Mesendoderm (in vitro differentiated cells): ENCODE data around the gene EPHA8. TPM values are rescaled to one million over a fixed set of nuclear protein-coding genes. Genes with fewer than 3 reads are reported as not detected.

ENCODE experiments used
- DNase-seq: peaks from one replicate; pipeline ENCODE4 v3.0.0; 2013
- H2AK5ac ChIP-seq: 2 replicates; pipeline ENCODE4 v1.6.1; 2013; ENCODE audit warnings: low read length, inconsistent platforms
- H2BK120ac ChIP-seq: 2 replicates; pipeline ENCODE4 v1.6.1; 2013; ENCODE audit warnings: low read depth, mild to moderate bottlenecking, low read length, moderate library complexity, mixed read lengths
- H2BK15ac ChIP-seq: replicated peaks from 2 replicates; pipeline ENCODE4 v1.6.1; 2013; ENCODE audit warnings: low read depth, mild to moderate bottlenecking, moderate library complexity
- H2BK5ac ChIP-seq: 2 replicates; pipeline ENCODE4 v1.6.1; 2013; ENCODE audit warnings: low read length, inconsistent platforms
- H3K18ac ChIP-seq: 2 replicates; pipeline ENCODE4 v1.6.1; 2013; ENCODE audit warnings: mild to moderate bottlenecking, low read length, mixed read lengths
- H3K23ac ChIP-seq: one replicate; pipeline ENCODE4 v1.6.1; 2013; ENCODE audit warnings: low read length
- H3K27ac ChIP-seq: 2 replicates; pipeline ENCODE4 v1.5.1; 2013; ENCODE audit warnings: low read depth, mild to moderate bottlenecking, inconsistent platforms, low read length, moderate library complexity
- H3K27me3 ChIP-seq: 2 replicates; pipeline ENCODE4 v1.6.1; 2013; ENCODE audit warnings: low read length, control low read depth, mild to moderate bottlenecking, inconsistent platforms; ENCODE audit not compliant: insufficient read depth, poor library complexity
- H3K36me3 ChIP-seq: 2 replicates; pipeline ENCODE4 v1.6.1; 2013; ENCODE audit warnings: low read length, inconsistent platforms; ENCODE audit not compliant: control insufficient read depth, insufficient read depth
- H3K4ac ChIP-seq: one replicate; pipeline ENCODE4 v1.6.1; 2013; ENCODE audit warnings: low read depth, mild to moderate bottlenecking, low read length, moderate library complexity
- H3K4me1 ChIP-seq: 2 replicates; pipeline ENCODE4 v1.6.1; 2013; ENCODE audit warnings: low read depth, low read length, inconsistent platforms; ENCODE audit not compliant: control insufficient read depth
- H3K4me2 ChIP-seq: 2 replicates; pipeline ENCODE4 v1.6.1; 2013; ENCODE audit warnings: low read length
- H3K4me3 ChIP-seq: 2 replicates; pipeline ENCODE4 v1.5.1; 2013; ENCODE audit warnings: mild to moderate bottlenecking, low read length
- H3K56ac ChIP-seq: one replicate; pipeline ENCODE4 v1.6.1; 2013; ENCODE audit warnings: low read length
- H3K79me1 ChIP-seq: 2 replicates; pipeline ENCODE4 v1.6.1; 2013; ENCODE audit warnings: low read length, inconsistent platforms
- H3K79me2 ChIP-seq: 2 replicates; pipeline ENCODE4 v1.6.1; 2013; ENCODE audit warnings: mild to moderate bottlenecking, low read length; ENCODE audit not compliant: control insufficient read depth, insufficient read depth
- H3K9ac ChIP-seq: 2 replicates; pipeline ENCODE4 v1.6.1; 2013; ENCODE audit warnings: low read length, inconsistent platforms
- H4K5ac ChIP-seq: one replicate; pipeline ENCODE4 v1.6.1; 2013; ENCODE audit warnings: low read length
- H4K8ac ChIP-seq: one replicate; pipeline ENCODE4 v1.6.1; 2013; ENCODE audit warnings: low read depth, mild to moderate bottlenecking, control low read depth, low read length, moderate library complexity
- WGBS: extraction: QIAGEN DNeasy Blood & Tissue Kit; methylation state at CpG from one replicate; pipeline ENCODE4 v1.1.7; 2013; ENCODE audit warnings: low lambda C conversion rate, missing lambda C conversion rate; ENCODE audit not compliant: insufficient coverage; ENCODE audit errors: extremely low coverage; 5-methylcytosine and 5-hydroxymethylcytosine counted together
- polyA plus RNA-seq, 2 experiments: library from polyadenylated mRNA; stranded (reverse); fragments of 200-250 nt; gene quantifications; one replicate each; pipeline ENCODE4 v1.2.3, GENCODE V29; 2013

Gene EPHA8
- 1.3 TPM for polyA plus RNA-seq (2013, experiment 1 of 2)
- polyA plus RNA-seq (2013, experiment 2 of 2) = 1.7 TPM

GRCh38 chr1:22562584-22563583 lies at the start of gene EPHA8:
Gene EPHA8 (plus strand): TSS chr1:22563489. CDS start chr1:22563636, 147 bp downstream.
- H3K4me3 ChIP-seq = peak within 1 kb of the TSS; percentile 29
- H2AK5ac ChIP-seq = no peak within 1 kb of the TSS
- no peak for DNase-seq

GRCh38 chr1:22516906-22517571 lies 46.2 kb upstream of the EPHA8 start:
- no peaks in the 10 kb centered on the region for H3K79me2 ChIP-seq
- WGBS = no CpG with 5 or more reads among the region's 16 CpGs
- no peak overlapping the region for H4K8ac ChIP-seq
- no peak for DNase-seq
- H3K4me1 ChIP-seq = no peaks in the 10 kb centered on the region
- no peak overlapping the region for H3K9ac ChIP-seq
- H2BK120ac ChIP-seq = no peak overlapping the region
- no peak overlapping the region for H3K4me3 ChIP-seq
- peaks cover 9% of the 10 kb centered on the region for H3K36me3 ChIP-seq
- H3K18ac ChIP-seq = no peak overlapping the region
- H3K27ac ChIP-seq = no peak overlapping the region
- no peak overlapping the region for H3K4ac ChIP-seq
- no peak overlapping the region for H3K23ac ChIP-seq
- H3K4me2 ChIP-seq = no peak overlapping the region
- no peak overlapping the region for H4K5ac ChIP-seq
- H3K27me3 ChIP-seq = no peaks in the 10 kb centered on the region
- no peak overlapping the region for H2AK5ac ChIP-seq
- no peak overlapping the region for H2BK5ac ChIP-seq
- H2BK15ac ChIP-seq = no peak overlapping the region
- H3K79me1 ChIP-seq = no peaks in the 10 kb centered on the region
- H3K56ac ChIP-seq = no peak overlapping the region

More at GRCh38 chr1:22562584-22563583, at the start of gene EPHA8:
- Histone ChIP-seq H3K36me3 (no peaks in the 10 kb centered on the region), H2BK120ac (no peak within 1 kb of the TSS), H3K18ac (no peak within 1 kb of the TSS), H2BK15ac (no peak within 1 kb of the TSS), H3K4ac (no peak within 1 kb of the TSS), H3K79me2 (no peaks in the 10 kb centered on the region), H3K27ac (no peak within 1 kb of the TSS), H3K27me3 (peaks cover 17% of the 10 kb centered on the region), H3K56ac (peak within 1 kb of the TSS; percentile 84), H3K23ac (no peak within 1 kb of the TSS), H3K4me1 (no peaks in the 10 kb centered on the region), H3K9ac (peak within 1 kb of the TSS; percentile 56), H3K79me1 (no peaks in the 10 kb centered on the region), H3K4me2 (peak within 1 kb of the TSS; percentile 84), H4K8ac (no peak within 1 kb of the TSS), H4K5ac (no peak within 1 kb of the TSS), H2BK5ac (no peak within 1 kb of the TSS)
- no CpG with 5 or more reads among the region's 81 CpGs for WGBS

GRCh38 chr1:22517956-22518355 lies 45.3 kb upstream of the EPHA8 start:
- H2AK5ac ChIP-seq = no peak overlapping the region
- no peak overlapping the region for H3K56ac ChIP-seq
- H3K27me3 ChIP-seq = no peaks in the 10 kb centered on the region
- no peak overlapping the region for H4K8ac ChIP-seq
- no peak overlapping the region for H3K18ac ChIP-seq
- H3K9ac ChIP-seq = no peak overlapping the region
- H3K4ac ChIP-seq = no peak overlapping the region
- no peak overlapping the region for H3K27ac ChIP-seq
- no CpG with 5 or more reads among the region's 7 CpGs for WGBS
- DNase-seq = no peak
- no peak overlapping the region for H2BK15ac ChIP-seq
- no peak overlapping the region for H3K23ac ChIP-seq
- H2BK120ac ChIP-seq = no peak overlapping the region
- no peaks in the 10 kb centered on the region for H3K79me2 ChIP-seq
- H3K4me3 ChIP-seq = no peak overlapping the region
- peaks cover 5% of the 10 kb centered on the region for H3K36me3 ChIP-seq
- no peak overlapping the region for H4K5ac ChIP-seq
- no peaks in the 10 kb centered on the region for H3K4me1 ChIP-seq
- H3K4me2 ChIP-seq = no peak overlapping the region
- no peak overlapping the region for H2BK5ac ChIP-seq
- H3K79me1 ChIP-seq = no peaks in the 10 kb centered on the region

GRCh38 chr1:22518379-22518778 lies 44.9 kb upstream of the EPHA8 start:
- Histone ChIP-seq H2BK5ac (no peak overlapping the region), H3K9ac (no peak overlapping the region), H3K4ac (no peak overlapping the region), H2AK5ac (no peak overlapping the region), H3K27me3 (no peaks in the 10 kb centered on the region), H4K5ac (no peak overlapping the region), H3K79me1 (no peaks in the 10 kb centered on the region), H2BK120ac (no peak overlapping the region), H2BK15ac (no peak overlapping the region), H3K36me3 (peaks cover 4% of the 10 kb centered on the region), H3K79me2 (no peaks in the 10 kb centered on the region), H3K18ac (no peak overlapping the region), H3K4me2 (no peak overlapping the region), H3K23ac (no peak overlapping the region), H3K56ac (no peak overlapping the region), H3K4me1 (no peaks in the 10 kb centered on the region), H3K4me3 (no peak overlapping the region), H4K8ac (no peak overlapping the region), H3K27ac (no peak overlapping the region)
- DNase-seq = no peak
- no CpG with 5 or more reads among the region's 3 CpGs for WGBS

- H2BK15ac ChIP-seq = no peak overlapping the region
Observed at GRCh38 chr1:22520871-22521270, 42.4 kb upstream of the EPHA8 start.

More at GRCh38 chr1:22520871-22521270, 42.4 kb upstream of the EPHA8 start:
- Histone ChIP-seq H2BK120ac (no peak overlapping the region), H3K79me1 (no peaks in the 10 kb centered on the region), H3K18ac (no peak overlapping the region), H3K36me3 (peaks cover 2% of the 10 kb centered on the region), H3K4me3 (no peak overlapping the region), H4K5ac (no peak overlapping the region), H3K4ac (no peak overlapping the region), H3K23ac (no peak overlapping the region), H3K4me2 (no peak overlapping the region), H3K9ac (no peak overlapping the region), H3K56ac (no peak overlapping the region), H3K4me1 (no peaks in the 10 kb centered on the region), H3K27ac (no peak overlapping the region), H4K8ac (no peak overlapping the region), H3K79me2 (no peaks in the 10 kb centered on the region), H2AK5ac (no peak overlapping the region), H2BK5ac (no peak overlapping the region), H3K27me3 (no peaks in the 10 kb centered on the region)
- no CpG with 5 or more reads among the region's 9 CpGs for WGBS
- no peak for DNase-seq
